Measurements from ENCODE around the gene ALB.

GRCh38 chr4:73440653-73441052 lies 36.6 kb downstream of the ALB start:
- no peak for TF ChIP-seq TAF1 (IDR thresholded peaks at IDR 0.05; ENCODE audit: borderline replicate concordance, low read depth, low read length)
- no peak for TF ChIP-seq POLR2AphosphoS5 (IDR thresholded peaks at IDR 0.05; ENCODE audit: low read depth, low read length)
